ENCODE results near the gene SMAD6.

The SMAD6 gene

GRCh38 chr15:66744610-66745279 is 42.7 kb downstream of the SMAD6 start:
- H3K27ac ChIP-seq = no peak overlapping the region
- TF ChIP-seq CTCF (conservative IDR thresholded peaks at IDR 0.05) = no peak
- no peak for TF ChIP-seq ZFX (IDR thresholded peaks at IDR 0.05)

GRCh38 chr15:66745530-66746230 is 43.6 kb downstream of the SMAD6 start:
- H3K27ac ChIP-seq = no peak overlapping the region
- TF ChIP-seq CTCF (conservative IDR thresholded peaks at IDR 0.05) (no peak), ZFX (IDR thresholded peaks at IDR 0.05) (no peak)

- no peak overlapping the region for H3K27ac ChIP-seq
- TF ChIP-seq CTCF (conservative IDR thresholded peaks at IDR 0.05) = no peak
Observed at GRCh38 chr15:66746231-66746605, 44.2 kb downstream of the SMAD6 start.

GRCh38 chr15:66747223-66747622 is 45.2 kb downstream of the SMAD6 start:
- no peak overlapping the region for H3K27ac ChIP-seq
- TF ChIP-seq CTCF (conservative IDR thresholded peaks at IDR 0.05) (no peak), ZFX (IDR thresholded peaks at IDR 0.05) (no peak)

GRCh38 chr15:66747886-66748707 is 46.1 kb downstream of the SMAD6 start:
- H3K27ac ChIP-seq = no peak overlapping the region
- TF ChIP-seq ZFX (IDR thresholded peaks at IDR 0.05) (no peak), CTCF (conservative IDR thresholded peaks at IDR 0.05) (no peak)

GRCh38 chr15:66748708-66749035 is 46.6 kb downstream of the SMAD6 start:
- no peak overlapping the region for H3K27ac ChIP-seq
- TF ChIP-seq CTCF (conservative IDR thresholded peaks at IDR 0.05) = no peak
- TF ChIP-seq ZFX (IDR thresholded peaks at IDR 0.05) = no peak
